Measurements from ENCODE around the gene SLC36A1.

SLC36A1 gene

DNA sequence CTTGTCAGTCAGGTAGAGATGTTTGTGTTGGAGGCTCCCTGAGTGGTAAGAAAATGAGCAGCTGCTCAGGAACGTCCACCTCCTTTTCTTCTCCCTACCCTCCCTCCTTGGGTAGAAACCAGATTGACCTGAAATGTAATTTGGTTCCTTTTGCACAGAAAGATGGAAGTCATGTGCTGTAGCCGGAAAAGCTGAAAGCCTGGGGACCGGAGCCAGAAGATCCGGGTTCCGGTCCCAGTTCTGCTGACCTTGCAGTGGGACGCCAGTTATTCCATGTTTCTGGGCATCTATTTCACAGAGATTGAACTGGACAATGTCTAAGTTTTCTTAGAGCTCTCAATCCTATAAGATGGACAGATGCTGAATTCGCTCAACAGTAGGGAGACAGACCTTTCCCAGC is 40.1 kb downstream of the SLC36A1 start:
- TF ChIP-seq, protein P1, sequence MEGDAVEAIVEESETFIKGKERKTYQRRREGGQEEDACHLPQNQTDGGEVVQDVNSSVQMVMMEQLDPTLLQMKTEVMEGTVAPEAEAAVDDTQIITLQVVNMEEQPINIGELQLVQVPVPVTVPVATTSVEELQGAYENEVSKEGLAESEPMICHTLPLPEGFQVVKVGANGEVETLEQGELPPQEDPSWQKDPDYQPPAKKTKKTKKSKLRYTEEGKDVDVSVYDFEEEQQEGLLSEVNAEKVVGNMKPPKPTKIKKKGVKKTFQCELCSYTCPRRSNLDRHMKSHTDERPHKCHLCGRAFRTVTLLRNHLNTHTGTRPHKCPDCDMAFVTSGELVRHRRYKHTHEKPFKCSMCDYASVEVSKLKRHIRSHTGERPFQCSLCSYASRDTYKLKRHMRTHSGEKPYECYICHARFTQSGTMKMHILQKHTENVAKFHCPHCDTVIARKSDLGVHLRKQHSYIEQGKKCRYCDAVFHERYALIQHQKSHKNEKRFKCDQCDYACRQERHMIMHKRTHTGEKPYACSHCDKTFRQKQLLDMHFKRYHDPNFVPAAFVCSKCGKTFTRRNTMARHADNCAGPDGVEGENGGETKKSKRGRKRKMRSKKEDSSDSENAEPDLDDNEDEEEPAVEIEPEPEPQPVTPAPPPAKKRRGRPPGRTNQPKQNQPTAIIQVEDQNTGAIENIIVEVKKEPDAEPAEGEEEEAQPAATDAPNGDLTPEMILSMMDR (IDR thresholded peaks at IDR 0.05; ENCODE audit: extremely low read depth, missing control alignments), result no peak
- no peak for DNase-seq (ENCODE audit: low spot score)

DNA sequence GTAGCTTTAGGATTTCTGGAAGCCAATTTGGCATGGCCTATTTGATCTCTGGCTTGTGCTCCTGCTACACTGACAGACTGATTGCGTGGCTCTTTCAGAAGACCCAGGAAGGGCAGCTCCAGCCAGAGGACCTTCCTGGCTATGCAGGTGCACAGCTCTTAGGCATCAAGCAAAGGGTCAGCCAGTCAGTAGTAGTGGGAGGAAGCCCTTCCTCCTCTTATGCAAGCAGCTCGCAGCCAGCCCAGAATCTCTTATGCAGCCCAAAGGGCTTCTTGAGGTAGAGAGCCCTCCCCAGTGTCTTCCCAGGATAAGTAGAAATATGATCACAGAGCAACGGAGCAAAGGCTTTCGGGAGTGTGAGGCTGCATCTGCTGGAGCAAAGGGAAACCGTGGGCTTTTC is 43.2 kb downstream of the SLC36A1 start:
- no peak for DNase-seq (ENCODE audit: low spot score)
- TF ChIP-seq, protein P1 (IDR thresholded peaks at IDR 0.05; ENCODE audit: extremely low read depth, missing control alignments), result no peak

DNA sequence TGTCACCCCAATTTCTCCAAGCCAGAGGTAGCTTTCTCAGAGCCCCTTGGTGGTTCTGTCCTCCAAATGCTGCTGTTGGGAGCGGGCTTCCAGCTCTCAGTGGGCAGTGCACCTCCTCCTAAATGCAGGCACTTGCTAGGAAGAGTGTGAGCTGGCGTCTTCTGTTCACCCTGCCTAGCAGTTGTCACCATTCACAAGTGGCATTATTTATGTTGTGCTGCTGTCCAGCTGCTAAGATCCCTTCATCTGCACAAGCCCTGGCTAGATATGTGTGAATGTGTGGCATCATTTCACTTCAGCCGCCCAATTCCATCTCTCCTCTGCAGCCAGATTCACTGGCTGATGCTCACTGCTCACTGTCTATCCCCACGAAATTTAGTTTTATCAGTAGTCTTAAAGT is 43.7 kb downstream of the SLC36A1 start:
- DNase-seq (ENCODE audit: low spot score), result no peak
- TF ChIP-seq, protein P1 (IDR thresholded peaks at IDR 0.05; ENCODE audit: extremely low read depth, missing control alignments), result no peak

DNA sequence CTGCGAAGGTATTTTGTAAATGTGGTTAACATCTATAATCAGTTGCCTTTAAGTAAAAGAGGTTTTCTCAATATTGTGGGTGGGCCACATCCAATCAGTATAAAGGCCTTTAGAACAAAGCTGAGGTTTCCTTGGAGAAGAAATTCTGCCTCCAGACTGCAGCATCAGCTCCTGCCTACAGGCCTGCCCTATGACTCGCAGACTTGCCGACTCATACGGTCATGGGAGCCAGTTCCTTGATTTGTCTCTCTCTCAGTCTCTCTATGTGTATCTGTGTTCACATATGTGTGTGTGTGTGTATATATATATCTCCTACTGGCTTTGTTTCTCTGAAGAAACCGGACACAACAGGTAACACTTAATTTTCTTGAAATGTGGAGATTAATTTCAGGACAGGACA is 45.3 kb downstream of the SLC36A1 start:
- DNase-seq (ENCODE audit: low spot score), result no peak
- TF ChIP-seq, protein P1 (IDR thresholded peaks at IDR 0.05; ENCODE audit: extremely low read depth, missing control alignments), result no peak

DNA sequence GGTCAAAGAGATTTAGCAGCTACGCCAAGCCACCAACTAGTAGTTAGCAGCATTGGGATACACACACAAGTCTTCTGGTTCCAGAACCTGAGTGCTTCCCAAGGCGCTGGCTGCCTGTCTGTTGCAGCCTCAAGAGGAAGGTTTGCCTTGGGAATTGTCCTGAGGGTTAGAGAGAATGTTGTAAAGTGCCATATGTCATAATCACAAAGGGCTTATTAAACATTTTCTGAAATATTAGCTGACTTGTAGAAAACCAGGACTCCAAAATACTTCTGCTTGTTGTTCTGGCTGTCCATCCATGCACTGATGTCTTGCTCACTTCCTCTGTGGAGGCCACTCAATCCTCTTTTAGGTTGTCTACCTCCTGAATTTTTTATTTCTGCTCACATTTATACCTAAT is 46.3 kb downstream of the SLC36A1 start:
- DNase-seq (ENCODE audit: low spot score), result no peak
- TF ChIP-seq, protein P1 (IDR thresholded peaks at IDR 0.05; ENCODE audit: extremely low read depth, missing control alignments), result no peak

DNA sequence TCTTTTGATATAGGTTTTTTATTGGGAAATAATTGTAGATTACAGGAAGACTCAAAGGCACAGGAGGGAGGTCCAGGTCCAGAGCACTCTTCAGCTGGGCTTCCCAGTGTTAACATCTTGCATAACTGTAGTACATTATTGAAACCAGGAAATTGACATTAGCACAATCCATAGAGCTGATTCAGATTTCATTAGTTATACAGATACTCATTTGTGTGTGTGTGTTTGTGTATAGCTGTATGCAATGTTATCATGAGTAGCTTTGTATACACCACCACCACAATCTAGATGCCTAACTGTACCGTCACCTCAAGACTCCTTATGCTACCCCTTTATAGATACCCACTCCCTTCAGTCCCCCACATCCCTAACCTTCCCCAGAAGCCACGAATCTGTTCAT is 47.9 kb downstream of the SLC36A1 start:
- TF ChIP-seq, protein P1 (IDR thresholded peaks at IDR 0.05; ENCODE audit: extremely low read depth, missing control alignments), result no peak
- no peak for DNase-seq (ENCODE audit: low spot score)

DNA sequence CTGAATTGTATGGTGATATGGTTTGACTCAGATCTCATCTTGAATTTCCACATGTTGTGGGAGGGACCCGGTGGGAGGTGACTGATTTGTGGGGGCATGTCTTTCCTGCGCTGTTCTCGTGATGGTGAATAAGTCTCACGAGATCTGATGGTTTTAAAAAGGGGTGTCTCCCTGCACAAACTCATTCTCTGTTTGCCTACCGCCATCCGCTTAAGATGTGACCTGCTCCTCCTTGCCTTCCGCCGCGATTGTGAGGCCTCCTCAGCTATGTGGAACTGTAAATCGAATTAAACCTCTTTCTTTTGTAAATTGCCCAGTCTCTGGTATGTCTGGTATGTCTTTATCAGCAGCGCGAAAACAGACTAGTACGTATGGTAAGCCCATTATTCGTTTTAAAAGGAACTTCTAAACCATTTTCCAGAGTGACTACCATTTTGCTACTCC is 48.7 kb downstream of the SLC36A1 start:
- no peak for DNase-seq (ENCODE audit: low spot score)
- TF ChIP-seq, protein P1 (IDR thresholded peaks at IDR 0.05; ENCODE audit: extremely low read depth, missing control alignments), result no peak
